22Rv1 (cell line): ENCODE data around the gene MED7.

Experiments used
- H3K27ac ChIP-seq: fragments of 450-650 bp; 2 replicates; pipeline ENCODE4 v1.5.1; 2017
- ZFX ChIP-seq: fragments of 450-650 bp; IDR thresholded peaks from 2 replicates; pipeline ENCODE4 v1.6.1; 2017; ENCODE audit warnings: antibody characterized with exemption, borderline replicate concordance
- TF ChIP-seq, protein P1 (sequence below): fragments of 450-650 bp; IDR thresholded peaks from 2 replicates; pipeline ENCODE4 v1.5.1; 2017; ENCODE audit warnings: mild to moderate bottlenecking

The MED7 gene

DNA sequence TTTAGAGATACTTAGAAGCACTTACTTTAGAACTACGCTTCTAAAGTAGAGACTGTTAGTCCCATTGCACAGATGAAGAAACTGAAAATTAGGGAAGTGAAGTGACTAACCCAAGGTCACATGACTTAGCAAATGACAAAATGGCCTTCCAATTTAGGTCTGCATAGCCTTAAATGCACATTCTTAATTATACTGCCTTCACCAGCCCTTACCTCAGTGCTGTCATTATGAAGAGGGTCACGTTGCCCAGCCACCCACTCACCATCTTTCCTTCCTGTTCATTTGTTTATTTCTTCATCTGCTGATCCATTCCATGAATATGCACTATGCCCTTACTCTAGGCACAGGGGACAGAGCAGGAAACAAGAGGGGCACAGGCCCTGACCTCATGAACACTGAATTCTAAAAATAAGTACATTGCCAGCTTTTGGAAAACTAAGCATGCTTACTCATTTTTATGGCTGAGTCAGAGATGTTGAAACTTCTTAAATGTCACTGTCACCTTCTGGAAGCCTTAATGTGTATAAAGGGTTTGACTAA, 42.5 kb downstream of the MED7 start:
- no peak for TF ChIP-seq ZFX
- no peak overlapping the region for H3K27ac ChIP-seq

- H3K27ac ChIP-seq = no peak overlapping the region
- no peak for TF ChIP-seq ZFX
- TF ChIP-seq, protein P1, sequence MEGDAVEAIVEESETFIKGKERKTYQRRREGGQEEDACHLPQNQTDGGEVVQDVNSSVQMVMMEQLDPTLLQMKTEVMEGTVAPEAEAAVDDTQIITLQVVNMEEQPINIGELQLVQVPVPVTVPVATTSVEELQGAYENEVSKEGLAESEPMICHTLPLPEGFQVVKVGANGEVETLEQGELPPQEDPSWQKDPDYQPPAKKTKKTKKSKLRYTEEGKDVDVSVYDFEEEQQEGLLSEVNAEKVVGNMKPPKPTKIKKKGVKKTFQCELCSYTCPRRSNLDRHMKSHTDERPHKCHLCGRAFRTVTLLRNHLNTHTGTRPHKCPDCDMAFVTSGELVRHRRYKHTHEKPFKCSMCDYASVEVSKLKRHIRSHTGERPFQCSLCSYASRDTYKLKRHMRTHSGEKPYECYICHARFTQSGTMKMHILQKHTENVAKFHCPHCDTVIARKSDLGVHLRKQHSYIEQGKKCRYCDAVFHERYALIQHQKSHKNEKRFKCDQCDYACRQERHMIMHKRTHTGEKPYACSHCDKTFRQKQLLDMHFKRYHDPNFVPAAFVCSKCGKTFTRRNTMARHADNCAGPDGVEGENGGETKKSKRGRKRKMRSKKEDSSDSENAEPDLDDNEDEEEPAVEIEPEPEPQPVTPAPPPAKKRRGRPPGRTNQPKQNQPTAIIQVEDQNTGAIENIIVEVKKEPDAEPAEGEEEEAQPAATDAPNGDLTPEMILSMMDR = no peak
Measured at GRCh38 chr5:157088342-157088990, 54.2 kb downstream of the MED7 start.
